ENCODE data around the gene PPM1N. TPM values are rescaled to one million over a fixed set of nuclear protein-coding genes. Genes with fewer than 3 reads are reported as not detected.
A peak's percentile ranks its signal among the peaks of the same experiment; 100 is the strongest.

PPM1N gene
- total and polyA plus RNA-seq, 2 of the 13 experiments (the other 11 are each of a cell fraction or from before 2014, with no cell fraction given), result 0.31 to 1.8 TPM

GRCh38 chr19:45496349-45496953 lies 1.8 kb upstream of the PPM1N start (continued):
- TF ChIP-seq THAP7 (CRISPR knock-in tag; IDR thresholded peaks at IDR 0.05) (no peak), MEIS2 (CRISPR knock-in tag; IDR thresholded peaks at IDR 0.05) (peak; percentile 94), HDAC1 (CRISPR knock-in tag; IDR thresholded peaks at IDR 0.05) (peak; percentile 80), KLF11 (CRISPR knock-in tag; IDR thresholded peaks at IDR 0.05) (no peak), DDIT3 (CRISPR knock-in tag; IDR thresholded peaks at IDR 0.05) (no peak), ESRRA (CRISPR knock-in tag; IDR thresholded peaks at IDR 0.05; ENCODE audit: low read depth) (0 out of 2 replicates have a peak, but pooled peaks have one; percentile 25), EED (CRISPR knock-in tag; IDR thresholded peaks at IDR 0.05) (peak; percentile 60; the same call in 1 of the 2 replicates), IKZF1 (IDR thresholded peaks at IDR 0.05) (no peak), KIAA2018 (CRISPR knock-in tag; IDR thresholded peaks at IDR 0.05; ENCODE audit: borderline replicate concordance) (0 out of 2 replicates have a peak, but pooled peaks have one; percentile 40), RNF219 (CRISPR knock-in tag; IDR thresholded peaks at IDR 0.05) (no peak), CREB1 (IDR thresholded peaks at IDR 0.05) (no peak), CREB1 (CRISPR knock-in tag; IDR thresholded peaks at IDR 0.05) (no peak), FOSL1 (CRISPR knock-in tag; IDR thresholded peaks at IDR 0.05; ENCODE audit: borderline replicate concordance) (no peak), PHF5A (CRISPR knock-in tag; IDR thresholded peaks at IDR 0.05; ENCODE audit: low read depth, unreplicated experiment) (no peak), SMAD9 (CRISPR knock-in tag; IDR thresholded peaks at IDR 0.05) (no peak), ZNF546 (CRISPR knock-in tag; conservative IDR thresholded peaks at IDR 0.05) (peak; percentile 48; the same call in 1 of the 2 replicates), ZFP82 (CRISPR knock-in tag; IDR thresholded peaks at IDR 0.05; ENCODE audit: borderline replicate concordance) (no peak), TERF1 (CRISPR knock-in tag; IDR thresholded peaks at IDR 0.05) (no peak)
